ENCODE results near the gene EFHD2. TPM values are rescaled to one million over a fixed set of nuclear protein-coding genes. Genes with fewer than 3 reads are reported as not detected.

EFHD2 gene
- total RNA-seq, 1 donor from 2014 or later: 19.5 TPM

- Mint-ChIP-seq H3K27ac (no peak overlapping the region), H3K9me3 (no peaks in the 10 kb centered on the region), H3K36me3 (no peaks in the 10 kb centered on the region), H3K27me3 (no peaks in the 10 kb centered on the region), H3K4me1 (ENCODE audit: unreplicated experiment) (peaks cover 11% of the 10 kb centered on the region), H3K4me3 (no peak overlapping the region)
- DNase-seq (ENCODE audit: extremely low spot score, unreplicated experiment): no peak
- TF ChIP-seq CTCF (conservative IDR thresholded peaks at IDR 0.05): no peak
These were observed 9.3 kb downstream of the EFHD2 start for GRCh38 chr1:15418806-15419515.

DNA sequence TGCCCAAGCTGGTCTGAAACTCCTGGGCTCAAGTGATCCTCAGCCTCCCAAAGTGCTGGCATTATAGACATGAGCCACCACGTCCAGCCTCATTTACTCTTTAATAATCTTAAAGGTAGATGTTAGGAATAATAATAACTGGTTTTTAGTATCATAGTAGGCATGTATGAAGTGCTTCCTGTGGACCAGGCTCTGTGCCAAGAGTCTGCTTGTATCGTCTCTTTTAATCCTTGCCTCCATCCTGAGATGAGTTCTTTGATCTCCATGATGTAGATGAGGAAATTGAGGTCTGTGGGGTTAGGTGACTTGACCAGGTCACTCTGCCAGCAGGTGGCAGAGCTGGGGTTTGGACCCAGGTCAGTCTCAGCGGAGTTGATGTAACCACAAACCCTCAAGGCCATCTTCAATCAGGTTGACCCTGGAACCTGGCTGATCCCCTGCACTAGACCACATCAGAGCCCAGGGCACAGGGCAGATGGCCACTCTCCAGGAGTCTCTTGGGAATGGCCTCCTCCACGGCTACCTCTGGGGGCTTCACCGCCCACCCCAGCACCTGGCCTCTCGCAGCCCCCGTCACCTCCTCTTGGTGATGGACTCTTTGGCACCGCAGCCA lies 11.3 kb downstream of the EFHD2 start:
- no peaks in the 10 kb centered on the region for H3K27me3 Mint-ChIP-seq
- H3K27ac Mint-ChIP-seq: no peak overlapping the region

GRCh38 chr1:15422871-15423270 lies 13.2 kb downstream of the EFHD2 start:
- no peak for TF ChIP-seq CTCF (conservative IDR thresholded peaks at IDR 0.05)
- Mint-ChIP-seq H3K27me3 (no peaks in the 10 kb centered on the region), H3K36me3 (no peaks in the 10 kb centered on the region), H3K27ac (no peak overlapping the region), H3K9me3 (no peaks in the 10 kb centered on the region), H3K4me1 (ENCODE audit: unreplicated experiment) (peaks cover 11% of the 10 kb centered on the region), H3K4me3 (no peak overlapping the region)
- DNase-seq (ENCODE audit: extremely low spot score, unreplicated experiment): no peak

More for the DNA sequence above, 11.3 kb downstream of the EFHD2 start:
- Mint-ChIP-seq H3K4me1 (ENCODE audit: unreplicated experiment) (peaks cover 14% of the 10 kb centered on the region), H3K36me3 (no peaks in the 10 kb centered on the region), H3K9me3 (no peaks in the 10 kb centered on the region), H3K4me3 (no peak overlapping the region)
- no peak for TF ChIP-seq CTCF (conservative IDR thresholded peaks at IDR 0.05)
- no peak for DNase-seq (ENCODE audit: extremely low spot score, unreplicated experiment)

DNA sequence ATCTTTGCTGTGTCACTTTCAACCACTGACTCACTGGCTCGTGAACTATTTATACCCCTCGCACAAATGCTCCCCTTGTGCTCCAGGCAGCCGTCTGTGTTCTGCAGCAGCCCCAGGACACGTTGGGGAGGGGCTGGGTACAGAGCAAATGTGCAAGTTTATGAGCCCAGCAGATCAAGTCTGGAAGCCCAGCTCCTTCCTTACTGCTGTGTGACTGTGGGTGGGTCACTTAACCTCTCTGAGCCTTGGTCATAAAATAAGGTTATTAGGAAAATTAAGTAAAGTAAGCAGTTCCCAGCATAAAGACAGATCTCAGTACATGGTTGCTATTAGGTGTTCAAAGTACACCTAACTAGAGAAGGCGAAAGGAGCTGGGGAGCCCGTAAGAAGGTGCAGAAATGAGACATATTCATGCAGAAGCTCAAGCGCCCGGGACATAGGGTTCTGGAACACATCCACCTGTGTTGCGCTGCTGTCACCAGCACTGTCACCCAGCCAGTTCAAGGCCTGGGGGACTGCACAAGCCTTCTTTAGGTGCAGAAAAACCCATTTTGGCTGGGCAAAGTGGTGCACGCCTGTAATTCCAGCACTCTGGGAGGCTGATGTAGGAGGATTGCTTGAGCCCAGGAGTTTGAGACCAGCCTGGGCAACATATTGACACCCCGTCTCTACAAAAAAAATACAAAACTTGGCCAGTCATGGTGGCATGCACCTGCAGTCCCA lies 13.8 kb downstream of the EFHD2 start:
- H3K4me3 Mint-ChIP-seq: no peak overlapping the region
- peaks cover 11% of the 10 kb centered on the region for H3K4me1 Mint-ChIP-seq (ENCODE audit: unreplicated experiment)
- DNase-seq (ENCODE audit: extremely low spot score, unreplicated experiment): no peak
- H3K27me3 Mint-ChIP-seq: no peaks in the 10 kb centered on the region
- H3K9me3 Mint-ChIP-seq: no peaks in the 10 kb centered on the region
- TF ChIP-seq CTCF (conservative IDR thresholded peaks at IDR 0.05): no peak
- H3K27ac Mint-ChIP-seq: no peak overlapping the region
- H3K36me3 Mint-ChIP-seq: no peaks in the 10 kb centered on the region

- DNase-seq (ENCODE audit: extremely low spot score, unreplicated experiment): no peak
- Mint-ChIP-seq H3K4me1 (ENCODE audit: unreplicated experiment) (peaks cover 11% of the 10 kb centered on the region), H3K9me3 (no peaks in the 10 kb centered on the region), H3K27ac (peak overlapping the region; percentile 56), H3K27me3 (no peaks in the 10 kb centered on the region), H3K4me3 (peak overlapping the region; percentile 39), H3K36me3 (no peaks in the 10 kb centered on the region)
- no peak for TF ChIP-seq CTCF (conservative IDR thresholded peaks at IDR 0.05)
These were observed 14.5 kb downstream of the EFHD2 start for GRCh38 chr1:15424146-15424667.

Data from type B pancreatic cell (in vitro differentiated cells).